ENCODE results near the gene CAPN13.

The CAPN13 gene, protein sequence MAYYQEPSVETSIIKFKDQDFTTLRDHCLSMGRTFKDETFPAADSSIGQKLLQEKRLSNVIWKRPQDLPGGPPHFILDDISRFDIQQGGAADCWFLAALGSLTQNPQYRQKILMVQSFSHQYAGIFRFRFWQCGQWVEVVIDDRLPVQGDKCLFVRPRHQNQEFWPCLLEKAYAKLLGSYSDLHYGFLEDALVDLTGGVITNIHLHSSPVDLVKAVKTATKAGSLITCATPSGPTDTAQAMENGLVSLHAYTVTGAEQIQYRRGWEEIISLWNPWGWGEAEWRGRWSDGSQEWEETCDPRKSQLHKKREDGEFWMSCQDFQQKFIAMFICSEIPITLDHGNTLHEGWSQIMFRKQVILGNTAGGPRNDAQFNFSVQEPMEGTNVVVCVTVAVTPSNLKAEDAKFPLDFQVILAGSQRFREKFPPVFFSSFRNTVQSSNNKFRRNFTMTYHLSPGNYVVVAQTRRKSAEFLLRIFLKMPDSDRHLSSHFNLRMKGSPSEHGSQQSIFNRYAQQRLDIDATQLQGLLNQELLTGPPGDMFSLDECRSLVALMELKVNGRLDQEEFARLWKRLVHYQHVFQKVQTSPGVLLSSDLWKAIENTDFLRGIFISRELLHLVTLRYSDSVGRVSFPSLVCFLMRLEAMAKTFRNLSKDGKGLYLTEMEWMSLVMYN

GRCh38 chr2:30807249-30807648 lies at the start of gene CAPN13:
Gene CAPN13 (minus strand): TSS chr2:30807446. CDS start chr2:30787325, 20,121 bp downstream.
- DNase-seq, result no peak

- DNase-seq, result no peak
These were observed 40.6 kb upstream of the CAPN13 start for GRCh38 chr2:30847841-30848240.

GRCh38 chr2:30847329-30847728 lies 40.1 kb upstream of the CAPN13 start:
- no peak for DNase-seq

- DNase-seq, result no peak
These were observed 21.3 kb upstream of the CAPN13 start for GRCh38 chr2:30828586-30828985.

DNA sequence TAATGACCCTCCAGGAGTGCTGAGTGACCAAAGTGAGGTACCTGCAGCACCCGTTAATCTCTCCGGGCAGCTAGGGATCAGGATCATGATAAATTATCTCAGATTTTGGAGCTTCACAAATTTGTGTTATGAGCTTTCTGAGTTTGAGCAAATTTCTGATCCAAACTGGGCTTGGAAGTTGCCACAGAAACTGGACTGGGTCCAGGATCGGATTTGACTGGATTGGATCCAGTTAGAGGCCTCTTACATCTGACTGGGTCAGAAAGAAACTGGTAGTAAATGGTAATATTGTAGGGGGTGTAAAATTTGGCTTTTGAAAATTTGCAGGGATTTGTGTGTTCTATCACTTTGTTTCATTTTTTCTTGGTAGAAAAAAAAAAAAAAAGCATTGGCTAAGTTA lies 19.7 kb upstream of the CAPN13 start:
- no peak for DNase-seq

- DNase-seq, result no peak
These were observed 19.2 kb upstream of the CAPN13 start for GRCh38 chr2:30826481-30826880.

- no peak for DNase-seq
These were observed 16.2 kb upstream of the CAPN13 start for GRCh38 chr2:30823452-30823851.

DNA sequence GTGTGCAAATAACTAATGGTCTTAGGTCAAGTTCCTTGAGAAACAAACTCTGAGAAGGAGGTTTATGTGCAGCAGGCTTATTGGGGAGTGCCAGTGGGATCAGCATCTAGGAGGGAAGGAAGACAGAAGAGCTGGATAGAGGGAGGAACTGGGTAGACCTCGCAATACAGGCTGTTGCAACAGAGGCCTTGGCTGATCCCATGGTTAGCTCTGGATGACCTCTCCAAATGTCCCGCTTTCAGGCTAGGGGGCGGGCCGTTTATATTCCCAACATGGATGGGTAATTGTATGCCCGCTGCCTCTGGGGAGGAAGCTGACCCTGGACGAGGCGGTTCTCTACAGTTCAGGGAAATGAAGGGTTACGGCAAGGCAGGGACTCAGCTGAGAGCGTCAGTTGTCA lies 14.7 kb upstream of the CAPN13 start:
- no peak for DNase-seq

GRCh38 chr2:30820381-30821055 lies 13.3 kb upstream of the CAPN13 start:
- DNase-seq, result no peak

DNA sequence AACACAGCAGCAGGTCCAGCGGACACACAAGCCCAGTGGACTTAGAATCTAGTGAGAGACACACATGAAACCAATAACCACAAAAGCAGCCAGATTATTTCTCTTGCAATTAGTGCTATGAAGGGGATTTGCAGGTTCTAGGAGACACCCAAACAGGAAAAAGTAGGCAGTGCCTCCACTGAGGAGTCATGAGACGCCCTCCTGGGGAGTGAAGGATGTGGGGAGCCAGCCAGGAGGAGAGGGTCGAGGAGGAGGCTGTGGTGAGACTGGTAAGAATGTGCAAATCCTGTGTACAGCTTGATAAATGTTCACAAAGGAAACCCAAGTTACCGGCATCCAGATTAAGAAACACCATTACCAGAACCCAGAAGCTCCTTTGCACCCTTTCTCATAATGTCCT lies 2.7 kb upstream of the CAPN13 start:
- DNase-seq, result no peak

DNA sequence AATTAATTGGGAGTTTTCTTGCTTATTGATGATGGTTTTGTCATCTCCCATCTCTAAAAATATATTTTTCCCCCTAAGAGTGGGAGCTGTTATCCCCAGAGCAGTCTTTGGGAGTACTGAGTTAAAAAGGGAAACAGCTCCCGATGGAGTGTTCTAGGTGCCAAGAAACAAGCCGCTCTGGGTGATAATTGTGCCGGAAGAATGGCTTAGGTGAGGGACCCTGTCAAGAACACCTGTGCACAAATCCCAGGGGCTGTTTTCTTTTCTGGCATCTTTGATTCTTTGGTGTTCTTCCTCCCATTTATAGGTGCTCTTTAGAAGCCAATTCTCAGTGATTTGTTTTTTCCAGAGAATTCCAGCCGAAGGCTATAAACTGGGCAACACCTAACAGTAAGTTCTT lies 1.4 kb upstream of the CAPN13 start:
- no peak for DNase-seq

DNA sequence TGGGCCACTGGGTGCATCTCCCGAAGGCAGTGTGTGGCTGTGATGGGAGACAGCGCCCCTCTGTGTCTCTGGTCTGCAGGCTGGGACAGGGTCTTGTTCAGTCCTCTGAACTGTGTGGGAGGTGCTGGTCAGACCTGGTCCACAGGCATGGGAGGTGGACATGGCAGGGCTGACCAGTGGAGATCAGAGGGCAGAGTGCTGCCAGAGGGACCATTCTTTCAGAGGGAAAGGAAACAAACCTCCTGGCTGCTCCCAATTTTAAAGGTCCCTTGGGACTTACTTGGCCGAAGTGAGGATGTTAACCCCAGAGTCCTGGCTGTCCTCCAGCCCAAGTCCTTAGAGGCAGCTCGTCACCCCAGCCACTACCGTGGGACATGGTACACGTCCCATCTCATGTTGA lies 4.0 kb downstream of the CAPN13 start:
- DNase-seq, result no peak

DNA sequence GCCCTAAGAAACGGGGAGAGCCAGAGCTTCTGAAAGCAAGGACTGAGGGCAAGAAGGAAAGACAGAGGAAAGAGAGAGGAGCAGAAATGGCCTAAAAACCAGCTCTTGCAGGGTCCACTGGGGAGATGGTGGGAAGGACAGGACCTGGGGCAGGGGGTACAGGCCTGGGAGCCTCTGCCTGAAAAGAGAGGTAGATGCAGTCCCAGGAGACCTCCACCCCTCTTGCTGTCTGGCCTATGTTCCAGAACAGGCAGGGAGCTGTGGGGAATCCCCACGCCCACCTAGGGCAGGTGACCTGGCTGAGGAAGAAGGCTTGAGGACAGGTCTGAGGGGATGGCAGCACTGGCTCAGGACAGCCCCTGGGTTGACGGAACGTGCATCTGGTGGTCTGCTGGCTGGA lies 4.6 kb downstream of the CAPN13 start:
- DNase-seq, result no peak

GRCh38 chr2:30801821-30802455 lies 5.3 kb downstream of the CAPN13 start:
- DNase-seq, result no peak

GRCh38 chr2:30800159-30800558 lies 7.1 kb downstream of the CAPN13 start:
- no peak for DNase-seq

DNA sequence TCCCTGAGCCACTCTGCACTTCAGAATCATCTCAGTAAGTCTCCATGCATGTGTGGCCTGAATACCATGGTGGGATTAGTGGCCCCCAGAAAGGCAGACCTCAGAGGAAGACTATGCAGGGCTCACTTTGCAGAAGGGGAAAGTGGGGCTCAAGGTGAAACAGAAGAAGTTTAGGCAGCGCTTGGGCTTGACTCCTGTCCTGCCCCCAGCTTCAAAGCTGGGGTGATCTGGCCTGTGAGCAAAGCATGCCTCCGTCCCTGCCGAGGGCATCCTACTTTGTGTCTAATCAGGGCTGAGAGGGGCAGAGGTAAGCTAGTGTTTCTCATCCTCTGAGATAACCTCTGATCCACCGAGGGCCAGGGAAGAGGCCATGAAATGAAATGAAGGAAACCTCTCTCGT lies 7.9 kb downstream of the CAPN13 start:
- no peak for DNase-seq

DNA sequence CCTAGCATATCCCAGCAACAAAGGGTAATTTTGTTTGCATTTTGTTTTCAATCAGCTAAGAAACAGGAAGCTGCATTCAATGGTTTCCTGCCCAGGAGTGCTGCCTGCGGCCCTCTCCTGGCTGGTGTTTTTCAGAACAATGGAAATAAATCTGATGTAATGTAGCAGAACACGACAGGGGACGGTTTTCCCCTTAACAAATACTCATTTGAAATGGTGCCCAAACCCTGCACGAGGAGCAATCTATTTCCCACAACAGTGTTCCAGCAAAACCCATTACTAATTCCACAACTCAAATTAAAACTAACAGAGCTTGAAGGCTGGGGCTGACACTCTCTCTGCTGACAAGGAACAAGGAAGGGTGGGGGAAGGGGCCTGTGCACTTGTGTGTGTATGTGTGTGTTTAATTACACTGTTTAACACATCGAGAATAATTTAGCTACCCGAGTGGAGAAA lies 8.7 kb downstream of the CAPN13 start:
- DNase-seq, result no peak

DNA sequence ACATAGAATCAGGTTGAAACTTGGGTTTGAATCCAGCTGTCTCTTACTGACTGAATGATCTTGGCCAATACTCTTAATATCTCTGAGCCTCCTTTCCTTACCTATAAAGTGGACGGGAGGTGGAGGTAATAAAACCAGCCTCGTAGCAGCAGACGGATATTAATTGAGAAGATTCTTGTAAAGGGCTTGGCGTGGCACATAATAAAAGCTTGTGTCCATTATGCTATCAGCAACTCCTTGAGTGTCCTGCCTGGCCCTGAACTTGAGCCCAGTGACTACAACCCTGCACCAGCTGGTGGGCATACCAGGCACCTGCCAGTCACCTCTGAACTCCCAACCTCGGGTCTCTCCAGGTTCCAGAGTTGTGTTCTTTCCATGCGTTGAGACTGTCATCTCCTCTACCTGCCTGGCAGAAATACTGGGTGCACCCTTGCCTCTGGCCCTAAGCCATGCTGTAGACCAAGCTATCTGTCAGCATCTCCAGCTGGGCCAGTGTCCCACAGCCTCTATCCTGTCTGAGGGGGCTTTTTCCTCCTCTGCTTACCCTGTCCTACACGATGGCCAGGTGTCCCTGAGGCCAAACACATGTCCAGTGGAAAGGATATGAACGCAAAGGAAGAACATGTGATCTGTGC lies 9.7 kb downstream of the CAPN13 start:
- DNase-seq, result no peak

DNA sequence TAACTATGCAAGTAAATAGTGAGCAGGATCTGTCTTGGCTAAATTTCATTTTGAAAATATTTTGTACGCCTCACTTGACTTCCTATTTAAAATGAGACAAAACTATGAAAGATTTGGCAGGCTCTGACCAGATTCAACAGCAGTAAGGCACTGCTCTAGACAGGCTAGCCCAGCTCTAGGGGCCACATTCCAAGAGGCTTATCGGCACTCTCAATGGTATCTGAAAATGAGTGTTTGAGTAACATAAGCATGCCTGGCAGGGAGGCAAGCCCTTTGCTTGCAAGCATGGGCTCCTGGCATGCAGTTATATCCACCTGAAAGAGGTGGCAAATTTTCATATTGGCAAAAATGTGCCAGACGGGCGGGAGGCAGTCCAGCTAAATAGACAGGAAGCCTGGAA lies 10.5 kb downstream of the CAPN13 start:
- no peak for DNase-seq

- DNase-seq, result no peak
These were observed 14.7 kb downstream of the CAPN13 start for GRCh38 chr2:30792521-30792920.

DNA sequence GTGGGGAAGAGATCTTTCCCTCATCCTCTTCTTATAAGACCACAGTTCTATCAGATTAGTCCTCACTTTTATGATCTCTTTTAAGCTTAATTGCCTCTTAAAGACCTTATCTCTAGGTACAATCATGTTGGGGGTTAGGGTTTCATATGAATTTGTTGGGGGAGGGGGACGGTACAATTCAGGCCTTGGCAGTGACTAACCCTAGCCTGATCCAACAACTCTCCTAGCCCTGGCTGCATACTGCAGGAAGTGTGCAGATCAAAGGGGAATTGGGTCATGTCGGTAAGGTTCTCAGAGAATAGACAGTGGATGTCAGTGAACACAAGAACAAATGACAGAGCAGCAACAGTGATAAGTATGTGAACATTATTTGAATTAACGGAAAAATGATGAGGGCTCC lies 16.4 kb downstream of the CAPN13 start:
- DNase-seq, result no peak

DNA sequence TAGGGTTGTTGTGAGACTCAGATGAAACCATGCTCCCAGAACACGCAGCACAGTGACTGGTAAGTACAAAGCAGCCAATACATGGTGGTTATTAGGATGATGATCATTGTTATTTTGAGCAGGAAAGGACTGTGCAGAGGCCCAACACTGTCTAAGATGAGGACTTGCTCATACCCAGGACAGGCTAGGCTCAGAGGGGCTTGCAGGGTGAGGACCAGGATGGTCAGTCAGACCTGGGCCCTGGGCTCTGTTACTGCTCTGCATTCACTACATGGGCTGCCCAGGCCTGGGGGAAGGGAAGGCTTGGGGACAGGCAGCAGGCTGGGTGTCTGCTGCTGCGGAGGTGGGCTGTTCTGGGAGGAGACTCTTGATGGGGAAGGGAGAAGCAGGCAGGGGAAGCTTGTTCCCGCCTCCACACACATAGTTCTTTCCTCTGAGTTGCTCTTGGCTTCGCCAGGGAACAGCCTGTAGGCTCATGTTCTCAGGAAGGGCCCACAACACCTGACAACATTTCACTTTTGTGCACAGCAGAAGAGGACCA lies 17.5 kb downstream of the CAPN13 start:
- DNase-seq, result no peak

Measured in CD4-positive, alpha-beta T cell treated with Interleukin-17A for 4 hours (primary cell).